Omental fat pad (tissue), 4 donors: ENCODE measurements around the gene LETMD1. TPM values are rescaled to one million over a fixed set of nuclear protein-coding genes. Genes with fewer than 3 reads are reported as not detected.

Experiments used
- ATAC-seq: fragments of 150-250 bp; one replicate; pipeline ENCODE4 v1.9.1; 2016; ENCODE audit warnings: mild to moderate bottlenecking, moderate library complexity; ENCODE audit not compliant: low FRiP score
- DNase-seq: peaks from one replicate; pipeline ENCODE4 v3.0.0-alpha.2; 2019; ENCODE audit warnings: low spot score
- CTCF ChIP-seq, 3 donors: fragments of 450-650 bp; IDR thresholded peaks; one replicate each; pipeline ENCODE4 v1.5.1; 2016 to 2017; ENCODE audit warnings: antibody characterized with exemption in 3 of 3, mild to moderate bottlenecking in 3 of 3, moderate library complexity in 2 of 3
- total RNA-seq, 4 donors: library from RNA; depleted of rRNA; stranded (reverse); fragments of >200 nt; gene quantifications; one replicate each; pipeline ENCODE4 v1.1.0, GENCODE V29; 2016

LETMD1 gene
- total RNA-seq, 4 donors from 2014 or later, result 38.9 to 68.4 (median 60.5) TPM

GRCh38 chr12:51018956-51019355, 29.2 kb upstream of the LETMD1 start:
- ATAC-seq (no peak), DNase-seq (no peak)
- no peak for TF ChIP-seq CTCF (IDR thresholded peaks at IDR 0.05)

- DNase-seq (no peak), ATAC-seq (no peak)
Measured at GRCh38 chr12:51019927-51020326, 28.2 kb upstream of the LETMD1 start.

GRCh38 chr12:51020448-51021182, 27.5 kb upstream of the LETMD1 start:
- DNase-seq (no peak), ATAC-seq (no peak)
- no peak for TF ChIP-seq CTCF (IDR thresholded peaks at IDR 0.05)

More at GRCh38 chr12:51019927-51020326, 28.2 kb upstream of the LETMD1 start:
- TF ChIP-seq CTCF (IDR thresholded peaks at IDR 0.05), result no peak

GRCh38 chr12:51021694-51022093, 26.4 kb upstream of the LETMD1 start:
- no peak for ATAC-seq
- no peak for TF ChIP-seq CTCF (IDR thresholded peaks at IDR 0.05)
- DNase-seq, result no peak

- no peak for ATAC-seq
- no peak for TF ChIP-seq CTCF (IDR thresholded peaks at IDR 0.05)
Measured at GRCh38 chr12:51023625-51024382, 24.3 kb upstream of the LETMD1 start.

GRCh38 chr12:51025338-51025835, 22.7 kb upstream of the LETMD1 start:
- ATAC-seq, result no peak
- DNase-seq, result no peak
- TF ChIP-seq CTCF (IDR thresholded peaks at IDR 0.05), result no peak

More at GRCh38 chr12:51023625-51024382, 24.3 kb upstream of the LETMD1 start:
- no peak for DNase-seq
